Esophagus squamous epithelium (tissue), 4 donors: ENCODE data around the gene FBXO22.

Source experiments
- CTCF ChIP-seq, 6 experiments: fragments of 450-650 bp in 4 of 6; fragments of 200-600 bp in 2 of 6; sonication (generic) in 2 of 6; IDR thresholded peaks; one replicate each; pipeline ENCODE4 v1.5.1; 2016 to 2019; ENCODE audit warnings: antibody characterized with exemption in 6 of 6, mild to moderate bottlenecking in 4 of 6, moderate library complexity in 4 of 6
- POLR2A ChIP-seq, 4 donors: fragments of 450-650 bp; IDR thresholded peaks; one replicate each; pipeline ENCODE4 v1.6.1; 2017; ENCODE audit warnings: antibody characterized with exemption in 4 of 4, mild to moderate bottlenecking in 4 of 4, moderate library complexity in 3 of 4

DNA sequence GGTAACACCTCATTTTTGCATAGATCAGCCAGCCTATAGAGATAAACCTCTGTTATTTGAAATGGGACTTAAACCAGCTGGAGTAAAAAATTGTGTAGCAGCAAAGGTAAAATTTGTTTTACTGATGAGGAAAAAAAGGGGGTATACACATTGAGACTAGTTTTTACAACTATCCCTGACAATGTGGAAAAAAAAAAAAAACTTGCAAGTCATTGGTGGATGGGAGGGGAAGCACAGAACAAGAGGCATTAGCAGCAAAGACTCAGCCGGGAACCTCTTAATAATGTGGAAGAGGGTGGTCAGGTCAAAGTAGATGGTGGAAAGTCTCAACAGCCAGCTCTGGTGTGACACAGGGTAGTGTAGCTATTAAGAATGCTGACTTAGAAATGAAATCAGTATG is 14.5 kb downstream of the FBXO22 start:
- TF ChIP-seq CTCF (IDR thresholded peaks at IDR 0.05) (no peak), POLR2A (IDR thresholded peaks at IDR 0.05) (no peak)
